Urinary bladder (tissue), 4 donors: Measurements from ENCODE around the gene DDX56. TPM values are rescaled to one million over a fixed set of nuclear protein-coding genes. Genes with fewer than 3 reads are reported as not detected.

Experiments
- DNase-seq: peaks from one replicate; pipeline ENCODE4 v3.0.0-alpha.2; 2015; ENCODE audit errors: extremely low spot score
- H3K27ac ChIP-seq: one replicate; pipeline ENCODE4 v1.5.1; 2013; ENCODE audit warnings: low read depth, mild to moderate bottlenecking, moderate library complexity
- H3K36me3 ChIP-seq: one replicate; pipeline ENCODE4 v1.6.1; 2013; ENCODE audit warnings: mild to moderate bottlenecking, moderate library complexity; ENCODE audit not compliant: insufficient read depth
- H3K4me1 ChIP-seq: one replicate; pipeline ENCODE4 v1.6.1; 2013; ENCODE audit warnings: mild to moderate bottlenecking, moderate library complexity; ENCODE audit not compliant: insufficient read depth
- H3K4me3 ChIP-seq: one replicate; pipeline ENCODE4 v1.5.1; 2013; ENCODE audit warnings: low read depth, low read length
- WGBS: extraction: QIAGEN DNeasy Blood & Tissue Kit; methylation state at CpG from one replicate; pipeline ENCODE4 v1.1.7; 2013; 5-methylcytosine and 5-hydroxymethylcytosine counted together
- polyA plus RNA-seq: library from polyadenylated mRNA; stranded (reverse); fragments of 200-250 nt; gene quantifications from one replicate; pipeline ENCODE4 v1.2.3, GENCODE V29; 2013
- total RNA-seq: library from RNA; depleted of rRNA; stranded (reverse); fragments of >200 nt; gene quantifications from one replicate; pipeline ENCODE4 v1.2.3, GENCODE V29; 2014
- donor health status: healthy with polysubstance abuse.
- donor health status: healthy.

DDX56 gene
- total and polyA plus RNA-seq, 2 donors = 34.7 to 44.6 TPM

DNA sequence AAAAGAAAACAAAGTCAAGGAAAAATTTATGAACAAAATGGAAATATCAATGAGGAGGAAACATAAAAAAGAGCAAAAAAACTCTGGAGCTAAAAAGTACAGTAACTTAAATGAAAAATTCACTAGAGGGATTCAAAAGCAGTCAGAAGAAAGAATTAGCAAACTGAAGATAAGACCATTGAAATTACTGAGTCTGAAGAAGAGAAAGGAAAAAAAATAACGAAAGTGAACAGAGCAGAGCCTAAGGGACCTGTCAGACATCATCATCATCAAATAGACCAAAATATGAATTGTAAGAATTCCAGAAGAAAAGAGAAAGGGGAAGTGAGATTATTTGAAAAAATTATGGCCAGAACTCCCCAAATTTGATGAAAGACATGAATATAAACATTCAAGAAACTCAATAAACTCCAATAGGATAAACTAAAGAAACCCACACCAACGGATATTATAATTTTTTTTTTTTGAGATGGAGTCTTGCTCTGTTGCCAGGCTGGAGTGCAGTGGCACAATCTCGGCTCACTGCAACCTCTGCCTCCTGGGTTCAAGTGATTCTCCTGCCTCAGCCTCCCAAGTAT lies 48.8 kb downstream of the DDX56 start:
- 77% methylated on average over 3 of the region's 3 CpGs for WGBS
- H3K4me1 ChIP-seq = no peaks in the 10 kb centered on the region
- no peak overlapping the region for H3K4me3 ChIP-seq
- H3K36me3 ChIP-seq = no peaks in the 10 kb centered on the region
- DNase-seq = no peak
- no peak overlapping the region for H3K27ac ChIP-seq

DNA sequence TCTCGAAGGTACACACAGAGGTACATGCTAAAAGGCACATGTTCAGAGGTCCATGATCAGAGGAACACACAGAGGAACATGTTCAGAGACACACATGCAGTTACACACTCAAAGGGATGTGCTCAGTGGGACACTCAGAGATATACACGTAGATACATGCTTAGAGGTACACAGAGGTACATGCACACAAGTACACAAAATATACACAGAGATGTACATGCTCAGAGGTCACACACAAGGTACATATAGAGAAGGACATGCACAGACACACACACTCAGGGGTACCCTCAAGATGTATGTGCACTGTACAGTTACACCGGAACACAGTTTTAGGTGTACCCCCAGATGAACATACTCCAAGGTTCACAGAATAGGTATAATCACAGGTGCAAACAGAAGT lies 51.4 kb downstream of the DDX56 start:
- H3K4me3 ChIP-seq = no peak overlapping the region
- no peak for DNase-seq
- H3K27ac ChIP-seq = no peak overlapping the region
- H3K36me3 ChIP-seq = no peaks in the 10 kb centered on the region
- H3K4me1 ChIP-seq = no peaks in the 10 kb centered on the region
- WGBS = 83% methylated on average over 3 of the region's 3 CpGs

DNA sequence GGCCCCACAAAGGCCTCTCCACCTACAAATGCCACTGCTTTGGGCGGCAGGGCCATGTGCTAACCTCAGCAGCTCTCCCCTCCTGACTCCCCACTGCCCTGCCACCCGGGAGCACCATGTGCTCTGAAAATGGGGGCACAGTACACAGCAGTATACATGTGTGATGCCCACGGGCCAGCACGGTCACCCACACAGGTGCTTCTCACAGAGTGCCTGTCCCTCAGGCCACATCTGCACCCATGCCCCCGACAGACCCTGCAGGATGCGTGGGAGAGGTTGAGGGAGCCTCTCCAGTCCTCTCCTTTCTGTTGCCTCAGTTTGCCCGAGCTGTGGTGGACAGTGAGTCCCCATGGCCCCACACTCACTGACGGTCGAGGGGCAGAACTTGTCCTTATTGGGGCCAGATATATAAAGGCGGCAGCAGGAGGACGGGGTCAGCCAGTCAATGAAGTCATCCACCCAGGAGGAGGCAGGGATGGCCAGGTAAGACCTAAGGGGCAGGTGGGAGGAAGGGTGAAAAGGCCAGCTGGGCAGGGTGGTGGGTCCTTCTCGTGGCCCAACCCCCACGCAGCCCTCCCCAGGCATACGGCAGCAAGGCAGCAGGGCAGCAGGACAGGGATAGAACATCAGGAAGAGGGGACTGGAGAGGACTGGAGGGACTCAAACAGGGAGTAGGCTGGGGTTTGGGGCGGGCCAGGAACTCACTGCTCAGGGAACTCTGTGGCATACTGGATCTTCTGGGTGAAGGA lies 52.2 kb downstream of the DDX56 start:
- 82% methylated on average over 15 of the region's 15 CpGs for WGBS
- Histone ChIP-seq H3K4me1 (no peaks in the 10 kb centered on the region), H3K36me3 (no peaks in the 10 kb centered on the region), H3K27ac (no peak overlapping the region), H3K4me3 (no peak overlapping the region)
- no peak for DNase-seq

DNA sequence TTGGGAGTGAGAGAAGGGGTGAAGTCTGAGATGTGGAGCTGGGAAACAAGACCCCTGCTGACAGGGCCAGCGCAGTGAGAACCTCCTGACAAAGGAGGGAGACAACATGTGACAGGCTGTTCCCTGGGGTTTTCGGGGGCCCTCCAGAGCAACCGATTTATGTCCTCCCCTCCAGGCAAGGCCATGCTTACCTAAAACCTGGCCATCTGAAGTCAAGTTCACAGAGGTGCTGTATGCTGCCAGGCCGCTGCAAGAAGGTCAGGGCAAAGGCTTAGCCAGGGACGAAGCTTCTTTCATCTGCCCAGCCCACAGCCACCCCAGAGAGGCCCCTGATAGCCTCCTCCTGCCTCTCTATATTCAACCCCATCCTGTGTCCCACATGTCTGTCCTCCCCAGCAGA lies 53.1 kb downstream of the DDX56 start:
- H3K27ac ChIP-seq = no peak overlapping the region
- H3K4me1 ChIP-seq = no peaks in the 10 kb centered on the region
- WGBS = 83% methylated on average over 5 of the region's 5 CpGs
- H3K4me3 ChIP-seq = no peak overlapping the region
- DNase-seq = no peak
- no peaks in the 10 kb centered on the region for H3K36me3 ChIP-seq

DNA sequence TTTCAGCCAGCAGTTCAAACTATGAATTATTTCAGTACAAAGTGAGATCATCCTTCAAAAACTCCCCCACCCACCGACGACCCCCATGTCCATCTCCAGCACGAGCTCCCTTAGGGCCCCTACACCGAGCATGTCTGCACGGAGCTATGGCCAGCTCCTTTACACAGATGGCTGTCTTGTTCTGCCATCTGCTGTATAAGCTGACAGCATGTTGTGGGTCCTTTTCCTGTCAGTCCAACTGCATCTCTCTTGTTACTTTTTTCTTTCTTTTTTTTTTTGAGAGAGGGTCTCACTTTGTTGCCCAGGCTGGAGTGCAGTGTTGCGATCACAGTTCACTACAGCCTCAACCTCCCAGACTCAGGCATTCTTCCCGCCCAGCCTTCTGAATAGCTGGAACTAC lies 54.2 kb downstream of the DDX56 start:
- no peak overlapping the region for H3K4me3 ChIP-seq
- no peak overlapping the region for H3K27ac ChIP-seq
- H3K4me1 ChIP-seq = no peaks in the 10 kb centered on the region
- 69% methylated on average over 7 of the region's 7 CpGs for WGBS
- no peak for DNase-seq
- no peaks in the 10 kb centered on the region for H3K36me3 ChIP-seq

DNA sequence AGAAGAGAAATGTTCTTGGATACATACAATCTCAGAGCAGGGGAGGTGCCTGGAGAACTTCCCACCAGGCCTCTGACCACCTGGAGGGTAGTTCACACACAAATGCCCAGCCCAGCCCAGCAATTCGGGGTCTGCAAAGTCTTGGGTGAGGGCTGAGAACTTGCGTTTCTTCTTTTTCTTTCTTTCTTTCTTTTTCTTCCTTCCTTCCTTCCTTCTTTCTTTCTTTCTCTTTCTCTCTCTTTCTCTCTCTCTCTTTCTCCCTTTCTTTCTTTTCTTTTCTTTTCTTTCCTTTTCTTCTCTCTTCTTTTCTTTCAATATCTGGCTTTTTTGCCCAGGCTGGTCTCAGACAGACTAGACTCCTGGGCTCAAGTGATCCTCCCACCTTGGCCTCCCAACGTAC lies 54.9 kb downstream of the DDX56 start:
- Histone ChIP-seq H3K4me1 (no peaks in the 10 kb centered on the region), H3K27ac (no peak overlapping the region), H3K4me3 (no peak overlapping the region), H3K36me3 (no peaks in the 10 kb centered on the region)
- WGBS = 69% methylated on average over 3 of the region's 3 CpGs
- DNase-seq = no peak

DNA sequence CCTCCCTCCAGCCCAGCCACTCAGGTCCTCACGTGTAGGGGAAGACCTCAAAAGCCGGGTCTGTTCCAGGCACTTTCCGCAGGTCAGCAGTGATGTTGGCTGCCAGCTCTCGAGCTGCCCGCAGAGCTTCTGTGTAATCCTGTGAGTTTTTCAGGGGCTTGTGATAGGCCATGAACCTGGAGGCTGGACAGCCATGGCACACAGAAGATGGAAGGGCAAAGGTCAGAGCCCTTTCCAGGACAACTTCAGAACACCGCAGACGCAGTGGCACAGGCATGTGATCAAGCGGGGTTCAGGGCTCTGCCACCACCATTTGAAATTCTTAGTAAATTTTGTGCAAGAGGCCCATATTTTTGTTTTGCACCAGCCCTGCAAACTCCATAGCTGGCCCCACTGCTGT lies 56.5 kb downstream of the DDX56 start:
- no peak for DNase-seq
- H3K36me3 ChIP-seq = no peaks in the 10 kb centered on the region
- H3K4me3 ChIP-seq = no peak overlapping the region
- WGBS = 81% methylated on average over 8 of the region's 8 CpGs
- H3K4me1 ChIP-seq = no peaks in the 10 kb centered on the region
- H3K27ac ChIP-seq = no peak overlapping the region

Other genes starting within 250 kb of the DDX56 start
- 1.5 TPM for gene CAMK2B, start 248.3 kb downstream of the DDX56 start, total RNA-seq
- gene CAMK2B, start 248.3 kb downstream of the DDX56 start, polyA plus RNA-seq = 0.32 TPM
- gene NUDCD3, start 83.2 kb downstream of the DDX56 start, total RNA-seq = 35.9 TPM
- 59.8 TPM for gene NUDCD3, start 83.2 kb downstream of the DDX56 start, polyA plus RNA-seq
- not detected for gene NPC1L1, start 32.6 kb downstream of the DDX56 start, total RNA-seq
- 0.25 TPM for gene NPC1L1, start 32.6 kb downstream of the DDX56 start, polyA plus RNA-seq
- 92.6 TPM for gene TMED4, start 8.3 kb upstream of the DDX56 start, total RNA-seq
- gene TMED4, start 8.3 kb upstream of the DDX56 start, polyA plus RNA-seq = 70.3 TPM
- gene OGDH, start 32.7 kb upstream of the DDX56 start, total RNA-seq = 43.1 TPM
- gene OGDH, start 32.7 kb upstream of the DDX56 start, polyA plus RNA-seq = 83.5 TPM
- 13.3 TPM for gene ZMIZ2, start 174.9 kb upstream of the DDX56 start, total RNA-seq
- 36.7 TPM for gene ZMIZ2, start 174.9 kb upstream of the DDX56 start, polyA plus RNA-seq
- 1,408 TPM for gene PPIA, start 222.8 kb upstream of the DDX56 start, total RNA-seq
- gene PPIA, start 222.8 kb upstream of the DDX56 start, polyA plus RNA-seq = 1,866 TPM